ENCODE results near the gene SELENOP. TPM values are rescaled to one million over a fixed set of nuclear protein-coding genes. Genes with fewer than 3 reads are reported as not detected.

Gene SELENOP
- total and polyA plus RNA-seq, 4 donors = 71.7 to 398 (median 199) TPM

GRCh38 chr5:42779083-42779482 lies 32.6 kb downstream of the SELENOP start:
- Histone ChIP-seq H3K27ac (ENCODE audit: low read depth, low read length) (no peak overlapping the region), H3K27me3 (ENCODE audit: control insufficient read depth, insufficient read depth, low read length) (no peaks in the 10 kb centered on the region), H3K4me1 (ENCODE audit: control insufficient read depth, insufficient read depth, low read length) (no peaks in the 10 kb centered on the region), H3K36me3 (ENCODE audit: control insufficient read depth, insufficient read depth, low read length) (no peaks in the 10 kb centered on the region), H3K4me3 (ENCODE audit: low read depth, low read length) (no peak overlapping the region), H3K9me3 (ENCODE audit: control insufficient read depth, insufficient read depth, low read length) (no peaks in the 10 kb centered on the region)
- WGBS (ENCODE audit: insufficient coverage) = no CpG with 5 or more reads among the region's 1 CpG
- DNase-seq (ENCODE audit: low read depth in 4 of 6, low spot score in 6 of 6) = no peak

DNA sequence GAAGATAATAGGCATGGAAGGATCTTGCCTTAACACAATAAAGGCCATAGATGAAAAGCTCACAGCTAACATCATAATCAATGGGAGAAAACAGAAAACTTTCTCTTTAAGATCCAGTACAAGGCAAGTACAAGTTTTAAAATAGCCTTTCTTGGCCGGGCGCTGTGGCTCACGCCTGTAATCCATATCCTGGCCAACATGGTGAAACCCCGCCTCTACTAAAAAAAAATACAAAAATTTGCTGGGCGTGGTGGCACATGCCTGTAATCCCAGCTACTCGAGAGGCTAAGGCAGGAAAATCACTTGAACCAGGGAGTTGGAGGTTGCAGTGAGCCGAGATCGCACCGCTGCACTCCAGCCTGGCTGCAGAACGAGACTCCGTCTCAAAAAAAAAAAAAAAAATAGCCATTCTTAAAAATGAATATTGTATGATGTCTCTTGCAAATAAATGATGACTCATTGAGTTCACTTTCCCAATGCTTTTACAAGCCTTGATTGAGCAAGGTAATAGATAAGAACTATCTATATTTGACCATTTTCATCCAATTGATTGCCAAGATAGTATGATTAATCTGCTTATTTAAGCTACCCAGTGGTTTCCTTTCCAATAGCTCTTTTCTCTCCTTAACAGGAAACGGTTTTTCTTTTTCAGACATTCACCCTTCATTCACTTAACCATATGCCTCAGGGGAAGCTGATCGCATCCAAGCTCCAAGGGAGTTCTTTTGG lies 39.3 kb downstream of the SELENOP start:
- 97% methylated on average over 3 of the region's 13 CpGs for WGBS (ENCODE audit: insufficient coverage)
- Histone ChIP-seq H3K9me3 (ENCODE audit: control insufficient read depth, insufficient read depth, low read length) (no peaks in the 10 kb centered on the region), H3K4me1 (ENCODE audit: control insufficient read depth, insufficient read depth, low read length) (no peaks in the 10 kb centered on the region), H3K4me3 (ENCODE audit: low read depth, low read length) (no peak overlapping the region), H3K27me3 (ENCODE audit: control insufficient read depth, insufficient read depth, low read length) (no peaks in the 10 kb centered on the region), H3K27ac (ENCODE audit: low read depth, low read length) (no peak overlapping the region), H3K36me3 (ENCODE audit: control insufficient read depth, insufficient read depth, low read length) (no peaks in the 10 kb centered on the region)
- DNase-seq (ENCODE audit: low read depth in 4 of 6, low spot score in 6 of 6) = no peak

- no peak for DNase-seq (ENCODE audit: low read depth in 4 of 6, low spot score in 6 of 6)
- Histone ChIP-seq H3K36me3 (ENCODE audit: control insufficient read depth, insufficient read depth, low read length) (no peaks in the 10 kb centered on the region), H3K27me3 (ENCODE audit: control insufficient read depth, insufficient read depth, low read length) (no peaks in the 10 kb centered on the region), H3K4me1 (ENCODE audit: control insufficient read depth, insufficient read depth, low read length) (no peaks in the 10 kb centered on the region), H3K27ac (ENCODE audit: low read depth, low read length) (no peak overlapping the region), H3K4me3 (ENCODE audit: low read depth, low read length) (no peak overlapping the region), H3K9me3 (ENCODE audit: control insufficient read depth, insufficient read depth, low read length) (no peaks in the 10 kb centered on the region)
These were observed 41.7 kb downstream of the SELENOP start for GRCh38 chr5:42770003-42770402.

GRCh38 chr5:42768106-42768504 lies 43.6 kb downstream of the SELENOP start:
- no peak overlapping the region for H3K27ac ChIP-seq (ENCODE audit: low read depth, low read length)
- DNase-seq (ENCODE audit: low read depth in 4 of 6, low spot score in 6 of 6) = no peak
- no peaks in the 10 kb centered on the region for H3K4me1 ChIP-seq (ENCODE audit: control insufficient read depth, insufficient read depth, low read length)
- no peaks in the 10 kb centered on the region for H3K36me3 ChIP-seq (ENCODE audit: control insufficient read depth, insufficient read depth, low read length)
- H3K9me3 ChIP-seq (ENCODE audit: control insufficient read depth, insufficient read depth, low read length) = no peaks in the 10 kb centered on the region
- no peak overlapping the region for H3K4me3 ChIP-seq (ENCODE audit: low read depth, low read length)
- H3K27me3 ChIP-seq (ENCODE audit: control insufficient read depth, insufficient read depth, low read length) = no peaks in the 10 kb centered on the region
- WGBS (ENCODE audit: insufficient coverage) = no CpG with 5 or more reads among the region's 1 CpG

DNA sequence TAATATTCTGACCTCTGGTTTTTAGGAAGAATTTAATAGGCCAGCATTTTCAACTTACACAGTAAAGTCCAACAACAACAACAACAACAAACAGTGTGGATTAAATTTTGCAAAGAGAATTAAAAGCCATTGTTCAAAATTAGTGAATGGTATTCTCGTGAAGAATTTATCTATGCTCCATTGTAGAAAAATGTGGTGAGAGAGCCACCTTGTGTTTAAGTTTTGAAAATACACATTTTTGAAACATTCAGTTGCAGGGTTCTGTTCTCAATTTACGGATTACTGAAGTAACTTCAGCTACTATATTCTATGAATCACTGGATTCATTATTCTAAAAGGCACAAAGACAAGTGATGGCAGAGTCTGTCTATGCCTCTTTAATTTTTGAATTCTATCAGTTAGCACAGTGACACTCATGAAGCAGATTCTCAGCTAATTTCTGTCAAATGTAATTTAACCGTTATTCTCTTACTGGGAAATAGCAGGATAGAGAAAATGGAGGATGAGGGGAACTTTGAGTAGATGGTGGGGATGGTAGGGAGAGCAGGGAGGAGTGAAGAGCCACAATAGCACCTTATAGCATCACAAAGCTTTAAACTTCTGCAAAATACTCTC lies 44.1 kb downstream of the SELENOP start:
- H3K36me3 ChIP-seq (ENCODE audit: control insufficient read depth, insufficient read depth, low read length) = no peaks in the 10 kb centered on the region
- no peaks in the 10 kb centered on the region for H3K4me1 ChIP-seq (ENCODE audit: control insufficient read depth, insufficient read depth, low read length)
- no peaks in the 10 kb centered on the region for H3K9me3 ChIP-seq (ENCODE audit: control insufficient read depth, insufficient read depth, low read length)
- no peak overlapping the region for H3K27ac ChIP-seq (ENCODE audit: low read depth, low read length)
- no peaks in the 10 kb centered on the region for H3K27me3 ChIP-seq (ENCODE audit: control insufficient read depth, insufficient read depth, low read length)
- no CpG with 5 or more reads among the region's 3 CpGs for WGBS (ENCODE audit: insufficient coverage)
- peak in 5 of 6 donors; percentile 17 to 85 (median 48) for DNase-seq (ENCODE audit: low read depth in 4 of 6, low spot score in 6 of 6)
- no peak overlapping the region for H3K4me3 ChIP-seq (ENCODE audit: low read depth, low read length)

DNA sequence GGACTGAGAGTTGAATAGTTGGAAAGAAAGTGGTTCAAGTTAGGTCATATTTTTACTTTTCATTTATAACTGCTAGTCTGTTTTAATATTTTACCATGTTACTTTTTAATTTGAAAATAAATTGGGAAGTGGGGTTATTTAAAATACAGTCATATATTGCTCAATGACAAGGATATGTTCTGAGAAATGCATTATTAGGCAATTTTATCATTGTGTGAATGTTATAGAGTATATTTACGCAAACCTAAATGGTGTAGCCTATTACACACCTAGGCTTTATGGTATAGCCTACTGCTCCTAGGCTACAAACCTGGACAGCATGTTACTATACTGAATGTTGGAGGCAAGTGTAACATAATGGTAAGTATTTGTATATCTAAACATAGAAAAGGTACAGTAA lies 49.9 kb downstream of the SELENOP start:
- no peak for DNase-seq (ENCODE audit: low read depth in 4 of 6, low spot score in 6 of 6)
- Histone ChIP-seq H3K9me3 (ENCODE audit: control insufficient read depth, insufficient read depth, low read length) (no peaks in the 10 kb centered on the region), H3K36me3 (ENCODE audit: control insufficient read depth, insufficient read depth, low read length) (no peaks in the 10 kb centered on the region), H3K4me1 (ENCODE audit: control insufficient read depth, insufficient read depth, low read length) (peaks cover 3% of the 10 kb centered on the region), H3K4me3 (ENCODE audit: low read depth, low read length) (no peak overlapping the region), H3K27ac (ENCODE audit: low read depth, low read length) (no peak overlapping the region), H3K27me3 (ENCODE audit: control insufficient read depth, insufficient read depth, low read length) (no peaks in the 10 kb centered on the region)
- no CpG with 5 or more reads among the region's 1 CpG for WGBS (ENCODE audit: insufficient coverage)

- 100% methylated on average over 2 of the region's 4 CpGs for WGBS (ENCODE audit: insufficient coverage)
These were observed 51.3 kb downstream of the SELENOP start for GRCh38 chr5:42760426-42760825.

GRCh38 chr5:42759456-42759855 lies 52.2 kb downstream of the SELENOP start:
- Histone ChIP-seq H3K36me3 (ENCODE audit: control insufficient read depth, insufficient read depth, low read length) (no peaks in the 10 kb centered on the region), H3K27ac (ENCODE audit: low read depth, low read length) (no peak overlapping the region), H3K27me3 (ENCODE audit: control insufficient read depth, insufficient read depth, low read length) (no peaks in the 10 kb centered on the region), H3K4me1 (ENCODE audit: control insufficient read depth, insufficient read depth, low read length) (peaks cover 3% of the 10 kb centered on the region), H3K9me3 (ENCODE audit: control insufficient read depth, insufficient read depth, low read length) (no peaks in the 10 kb centered on the region), H3K4me3 (ENCODE audit: low read depth, low read length) (no peak overlapping the region)
- no peak for DNase-seq (ENCODE audit: low read depth in 4 of 6, low spot score in 6 of 6)
- 67% methylated on average over 1 of the region's 2 CpGs for WGBS (ENCODE audit: insufficient coverage)

More at GRCh38 chr5:42760426-42760825, 51.3 kb downstream of the SELENOP start:
- no peak overlapping the region for H3K4me3 ChIP-seq (ENCODE audit: low read depth, low read length)
- no peak overlapping the region for H3K27ac ChIP-seq (ENCODE audit: low read depth, low read length)
- no peaks in the 10 kb centered on the region for H3K27me3 ChIP-seq (ENCODE audit: control insufficient read depth, insufficient read depth, low read length)
- no peaks in the 10 kb centered on the region for H3K9me3 ChIP-seq (ENCODE audit: control insufficient read depth, insufficient read depth, low read length)
- no peaks in the 10 kb centered on the region for H3K36me3 ChIP-seq (ENCODE audit: control insufficient read depth, insufficient read depth, low read length)
- DNase-seq (ENCODE audit: low read depth in 4 of 6, low spot score in 6 of 6) = no peak
- H3K4me1 ChIP-seq (ENCODE audit: control insufficient read depth, insufficient read depth, low read length) = peaks cover 3% of the 10 kb centered on the region

- no peaks in the 10 kb centered on the region for H3K27me3 ChIP-seq (ENCODE audit: control insufficient read depth, insufficient read depth, low read length)
- H3K4me3 ChIP-seq (ENCODE audit: low read depth, low read length) = peak within 1 kb of the TSS; percentile 43
- H3K27ac ChIP-seq (ENCODE audit: low read depth, low read length) = no peak within 1 kb of the TSS
- H3K36me3 ChIP-seq (ENCODE audit: control insufficient read depth, insufficient read depth, low read length) = no peaks in the 10 kb centered on the region
- H3K4me1 ChIP-seq (ENCODE audit: control insufficient read depth, insufficient read depth, low read length) = peaks cover 3% of the 10 kb centered on the region
- 20% methylated on average over 32 of the region's 35 CpGs for WGBS (ENCODE audit: insufficient coverage)
- peak in 5 of 6 donors; percentile 13 to 91 (median 26) for DNase-seq (ENCODE audit: low read depth in 4 of 6, low spot score in 6 of 6)
- no peaks in the 10 kb centered on the region for H3K9me3 ChIP-seq (ENCODE audit: control insufficient read depth, insufficient read depth, low read length)
These were observed 54.8 kb downstream of the SELENOP start, which contains the start of gene CCDC152 for GRCh38 chr5:42756606-42757601. TSS of gene CCDC152 (plus strand) at chr5:42756818. CDS start at chr5:42759122, 2,304 bp downstream.
